ENCODE results near the gene TTC7B. TPM values are rescaled to one million over a fixed set of nuclear protein-coding genes. Genes with fewer than 3 reads are reported as not detected.

TTC7B gene
- total and polyA plus RNA-seq, 2 donors (not counting 1 experiment from before 2014, with no cell fraction given) = 0.36 to 3.2 TPM

DNA sequence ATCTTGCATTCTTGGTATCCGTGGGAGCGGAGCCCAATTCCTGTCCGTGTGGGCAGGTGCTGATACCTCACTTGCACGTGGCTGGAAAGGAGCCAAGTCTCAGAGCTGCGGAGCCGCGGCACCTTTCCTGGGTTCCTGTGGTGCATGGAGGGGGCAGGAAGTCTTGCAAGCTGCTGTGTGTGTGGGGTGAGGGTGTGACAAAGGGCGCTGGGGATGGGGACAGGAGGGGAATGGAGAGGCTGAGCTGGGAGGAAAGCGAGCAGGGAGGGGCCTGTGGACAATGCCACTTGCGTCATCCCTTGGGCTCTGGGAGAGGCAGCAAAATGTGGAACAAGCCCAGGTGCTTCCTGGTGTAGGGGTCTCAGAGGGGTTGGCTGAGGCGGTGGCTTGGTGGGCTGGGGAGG lies 332.7 kb downstream of the TTC7B start:
- no peaks in the 10 kb centered on the region for H4K20me1 ChIP-seq (ENCODE audit: control insufficient read depth, insufficient read depth, low read length, poor library complexity, severe bottlenecking)
- POLR2A ChIA-PET = no interaction called here
- Mint-ChIP-seq H3K27me3 (peaks cover 24% of the 10 kb centered on the region), H3K4me1 (no peaks in the 10 kb centered on the region), H3K4me3 (no peak overlapping the region), H3K27ac (no peak overlapping the region), H3K9me3 (ENCODE audit: insufficient read depth) (peaks cover 3% of the 10 kb centered on the region)
- peaks cover 0 to 16% (median 4%) of the 10 kb centered on the region in 3 donors for H3K9me3 ChIP-seq (ENCODE audit: control extremely low read depth in 1 of 3, control insufficient read depth in 2 of 3, insufficient read depth in 1 of 3, low read length in 2 of 3)
- CTCF ChIA-PET = no interaction called here
- H3K4me1 ChIP-seq (ENCODE audit: control insufficient read depth in 2 of 2, insufficient read depth in 2 of 2, low read length in 2 of 2) = no peaks in the 10 kb centered on the region
- no peak overlapping the region for H3K4me2 ChIP-seq (replicated peaks; ENCODE audit: low read depth, low read length, poor library complexity, severe bottlenecking)
- H2AFZ ChIP-seq (ENCODE audit: insufficient read depth, low read depth, low read length, poor library complexity, severe bottlenecking) = no peak overlapping the region
- intact Hi-C loops (cut with micrococcal nuclease) = no loop called here
- H3K79me2 ChIP-seq (ENCODE audit: control insufficient read depth, insufficient read depth, low read length) = no peaks in the 10 kb centered on the region
- ATAC-seq (ENCODE audit: low read depth) (no peak), DNase-seq (no peak)
- TF ChIP-seq EZH2 (IDR thresholded peaks at IDR 0.05; ENCODE audit: borderline replicate concordance, insufficient read depth, low read depth, low read length, poor library complexity, severe bottlenecking) = no peak
- TF ChIP-seq CTCF (IDR thresholded peaks at IDR 0.05) = no peak
- H3K36me3 ChIP-seq (replicated peaks in 1 of 2; ENCODE audit: control extremely low read depth in 1 of 2, control insufficient read depth in 1 of 2, extremely low read depth in 1 of 2, insufficient read depth in 2 of 2, low read length in 1 of 2) = no peaks in the 10 kb centered on the region
- no peak overlapping the region for H3K9ac ChIP-seq (ENCODE audit: low read length)
- WGBS (ENCODE audit: insufficient coverage) = 6% methylated on average over 11 of the region's 11 CpGs
- H3K27me3 ChIP-seq (replicated peaks in 1 of 4; ENCODE audit: control extremely low read depth in 1 of 4, control insufficient read depth in 3 of 4, insufficient read depth in 4 of 4, low read length in 3 of 4) = peaks cover 0 to 11% (median 0%) of the 10 kb centered on the region in 4 experiments
- H3K4me3 ChIP-seq (ENCODE audit: control extremely low read depth in 1 of 5, extremely low read depth in 1 of 5, insufficient read depth in 1 of 5, low read depth in 2 of 5, low read length in 4 of 5) = no peak overlapping the region
- H3K27ac ChIP-seq (ENCODE audit: low read length in 2 of 2) = no peak overlapping the region

DNA sequence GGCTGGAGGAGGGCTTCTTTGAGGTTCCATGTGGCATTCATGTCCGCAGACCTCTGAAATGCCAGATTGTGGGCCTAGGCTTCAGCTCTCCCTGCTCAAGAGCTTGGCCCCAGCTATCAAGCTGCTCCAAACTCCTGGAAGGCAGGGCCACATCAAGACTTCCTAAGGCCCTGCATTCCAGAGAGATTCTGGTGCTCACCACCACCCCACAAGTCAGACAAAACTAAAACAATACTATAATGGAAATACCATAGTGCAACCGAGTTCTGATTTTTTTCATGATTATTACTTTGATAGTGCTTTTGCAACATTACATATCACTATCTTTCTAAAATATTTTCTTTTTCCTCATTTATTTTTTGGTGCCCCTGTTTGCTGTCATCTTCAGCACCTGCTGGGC lies 333.1 kb downstream of the TTC7B start:
- ChIA-PET POLR2A (no interaction called here), CTCF (no interaction called here)
- Histone ChIP-seq H3K4me3 (ENCODE audit: control extremely low read depth in 1 of 5, extremely low read depth in 1 of 5, insufficient read depth in 1 of 5, low read depth in 2 of 5, low read length in 4 of 5) (no peak overlapping the region), H3K79me2 (ENCODE audit: control insufficient read depth, insufficient read depth, low read length) (no peaks in the 10 kb centered on the region), H3K4me2 (replicated peaks; ENCODE audit: low read depth, low read length, poor library complexity, severe bottlenecking) (no peak overlapping the region), H3K9me3 (ENCODE audit: control extremely low read depth in 1 of 3, control insufficient read depth in 2 of 3, insufficient read depth in 1 of 3, low read length in 2 of 3) (peaks cover 0 to 16% (median 4%) of the 10 kb centered on the region in 3 donors), H3K27me3 (replicated peaks in 1 of 4; ENCODE audit: control extremely low read depth in 1 of 4, control insufficient read depth in 3 of 4, insufficient read depth in 4 of 4, low read length in 3 of 4) (peaks cover 0 to 11% (median 0%) of the 10 kb centered on the region in 4 experiments), H3K4me1 (ENCODE audit: control insufficient read depth in 2 of 2, insufficient read depth in 2 of 2, low read length in 2 of 2) (no peaks in the 10 kb centered on the region), H3K9ac (ENCODE audit: low read length) (no peak overlapping the region), H4K20me1 (ENCODE audit: control insufficient read depth, insufficient read depth, low read length, poor library complexity, severe bottlenecking) (no peaks in the 10 kb centered on the region), H3K36me3 (replicated peaks in 1 of 2; ENCODE audit: control extremely low read depth in 1 of 2, control insufficient read depth in 1 of 2, extremely low read depth in 1 of 2, insufficient read depth in 2 of 2, low read length in 1 of 2) (no peaks in the 10 kb centered on the region), H3K27ac (ENCODE audit: low read length in 2 of 2) (no peak overlapping the region), H2AFZ (ENCODE audit: insufficient read depth, low read depth, low read length, poor library complexity, severe bottlenecking) (no peak overlapping the region)
- H3K27ac Mint-ChIP-seq = no peak overlapping the region
- ATAC-seq (ENCODE audit: low read depth) = no peak
- WGBS (ENCODE audit: insufficient coverage) = 100% methylated on average over 1 of the region's 2 CpGs
- intact Hi-C loops (cut with micrococcal nuclease) = no loop called here
- TF ChIP-seq EZH2 (IDR thresholded peaks at IDR 0.05; ENCODE audit: borderline replicate concordance, insufficient read depth, low read depth, low read length, poor library complexity, severe bottlenecking) = no peak
- TF ChIP-seq CTCF (IDR thresholded peaks at IDR 0.05) = no peak
- H3K4me3 Mint-ChIP-seq = no peak overlapping the region
- H3K9me3 Mint-ChIP-seq (ENCODE audit: insufficient read depth) = peaks cover 3% of the 10 kb centered on the region
- H3K27me3 Mint-ChIP-seq = peaks cover 24% of the 10 kb centered on the region
- no peak for DNase-seq
- H3K4me1 Mint-ChIP-seq = no peaks in the 10 kb centered on the region
